Tibial nerve (tissue), 4 donors: Measurements from ENCODE around the gene ALG6.

Experiments used
- EP300 ChIP-seq, 2 donors: sonication (generic); formaldehyde crosslinking; IDR thresholded peaks; one replicate each; pipeline ENCODE4 v1.6.1; 2017; ENCODE audit warnings: antibody characterized with exemption in 2 of 2, mild to moderate bottlenecking in 1 of 2
- POLR2A ChIP-seq, 2 donors: fragments of 450-650 bp; IDR thresholded peaks; one replicate each; pipeline ENCODE4 v1.6.1; 2017; ENCODE audit warnings: antibody characterized with exemption in 2 of 2, mild to moderate bottlenecking in 2 of 2, moderate library complexity in 2 of 2
- TF ChIP-seq, protein P1 (sequence below), 5 experiments: fragments of 200-600 bp in 3 of 5; fragments of 450-650 bp in 2 of 5; sonication (generic) in 3 of 5; IDR thresholded peaks; one replicate each; pipeline ENCODE4 v1.5.1; 2016 to 2019; ENCODE audit warnings: antibody characterized with exemption in 5 of 5, mild to moderate bottlenecking in 3 of 5, moderate library complexity in 2 of 5

DNA sequence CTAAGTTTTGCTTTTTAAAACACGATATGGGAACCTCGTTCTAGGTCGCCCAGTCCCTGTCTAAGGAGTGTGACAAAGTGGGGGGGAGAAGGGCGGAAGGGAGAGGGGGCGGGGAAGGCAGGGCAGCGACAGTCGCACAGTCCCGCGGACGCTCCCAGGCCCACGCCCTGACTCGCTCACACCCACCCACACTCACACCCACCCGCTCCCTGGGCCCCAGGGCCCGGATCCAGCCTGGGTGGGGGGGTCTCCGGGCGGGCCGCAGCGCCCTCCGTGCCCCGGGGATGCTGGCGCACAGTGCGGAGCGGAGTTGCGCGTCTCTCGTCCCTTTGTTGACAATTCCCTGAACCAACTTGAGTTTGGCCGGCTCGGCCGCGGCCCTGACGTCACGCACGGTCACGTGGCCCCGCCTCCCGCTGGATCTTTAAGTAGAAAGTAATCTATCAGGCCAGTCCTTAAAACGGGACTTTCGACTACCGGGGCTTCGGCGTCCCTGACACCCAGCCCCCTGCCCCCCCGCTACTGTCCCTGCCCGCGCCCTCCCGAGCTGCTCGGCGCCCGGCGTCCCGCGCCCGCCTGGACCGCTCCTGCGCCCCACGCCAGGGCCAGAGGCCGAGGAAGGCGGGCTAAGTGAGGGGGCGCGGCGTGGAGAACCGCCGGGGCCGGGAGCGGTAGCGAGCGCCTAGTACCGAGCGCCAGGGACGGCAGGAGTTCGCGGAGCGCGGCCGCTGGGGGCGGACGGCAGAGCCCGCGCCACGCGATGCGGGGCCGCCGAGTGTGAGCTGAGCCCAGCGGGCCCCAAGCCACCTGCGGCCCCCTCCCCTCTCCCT is 45.1 kb upstream of the ALG6 start, which contains the start of gene FOXD3:
- TF ChIP-seq POLR2A (IDR thresholded peaks at IDR 0.05) (peak; percentile 44 to 84), EP300 (IDR thresholded peaks at IDR 0.05) (peak; percentile 27 to 95)
- TF ChIP-seq, protein P1, sequence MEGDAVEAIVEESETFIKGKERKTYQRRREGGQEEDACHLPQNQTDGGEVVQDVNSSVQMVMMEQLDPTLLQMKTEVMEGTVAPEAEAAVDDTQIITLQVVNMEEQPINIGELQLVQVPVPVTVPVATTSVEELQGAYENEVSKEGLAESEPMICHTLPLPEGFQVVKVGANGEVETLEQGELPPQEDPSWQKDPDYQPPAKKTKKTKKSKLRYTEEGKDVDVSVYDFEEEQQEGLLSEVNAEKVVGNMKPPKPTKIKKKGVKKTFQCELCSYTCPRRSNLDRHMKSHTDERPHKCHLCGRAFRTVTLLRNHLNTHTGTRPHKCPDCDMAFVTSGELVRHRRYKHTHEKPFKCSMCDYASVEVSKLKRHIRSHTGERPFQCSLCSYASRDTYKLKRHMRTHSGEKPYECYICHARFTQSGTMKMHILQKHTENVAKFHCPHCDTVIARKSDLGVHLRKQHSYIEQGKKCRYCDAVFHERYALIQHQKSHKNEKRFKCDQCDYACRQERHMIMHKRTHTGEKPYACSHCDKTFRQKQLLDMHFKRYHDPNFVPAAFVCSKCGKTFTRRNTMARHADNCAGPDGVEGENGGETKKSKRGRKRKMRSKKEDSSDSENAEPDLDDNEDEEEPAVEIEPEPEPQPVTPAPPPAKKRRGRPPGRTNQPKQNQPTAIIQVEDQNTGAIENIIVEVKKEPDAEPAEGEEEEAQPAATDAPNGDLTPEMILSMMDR (IDR thresholded peaks at IDR 0.05): peak in 1 of 5 experiments; percentile 14
